Activated CD4-positive, CD25-positive, alpha-beta regulatory T cell treated with anti-CD3 and anti-CD28 coated beads, Interleukin-2, amount 50 U/mL, for 16 hours (primary cell): ENCODE data around the gene SERPINA5.
"Not testable (repeated sequence)": the region's sequence is repeated elsewhere in the genome, so short reads cannot be mapped to it uniquely, and the experiment has no call there.

Experiments used
- DNase-seq: peaks from one replicate; pipeline ENCODE4 v3.0.0-alpha.2; 2020; ENCODE audit warnings: low read depth, low spot score

SERPINA5 gene

GRCh38 chr14:94621358-94622134 lies 40.3 kb downstream of the SERPINA5 start:
- DNase-seq: no peak

DNA sequence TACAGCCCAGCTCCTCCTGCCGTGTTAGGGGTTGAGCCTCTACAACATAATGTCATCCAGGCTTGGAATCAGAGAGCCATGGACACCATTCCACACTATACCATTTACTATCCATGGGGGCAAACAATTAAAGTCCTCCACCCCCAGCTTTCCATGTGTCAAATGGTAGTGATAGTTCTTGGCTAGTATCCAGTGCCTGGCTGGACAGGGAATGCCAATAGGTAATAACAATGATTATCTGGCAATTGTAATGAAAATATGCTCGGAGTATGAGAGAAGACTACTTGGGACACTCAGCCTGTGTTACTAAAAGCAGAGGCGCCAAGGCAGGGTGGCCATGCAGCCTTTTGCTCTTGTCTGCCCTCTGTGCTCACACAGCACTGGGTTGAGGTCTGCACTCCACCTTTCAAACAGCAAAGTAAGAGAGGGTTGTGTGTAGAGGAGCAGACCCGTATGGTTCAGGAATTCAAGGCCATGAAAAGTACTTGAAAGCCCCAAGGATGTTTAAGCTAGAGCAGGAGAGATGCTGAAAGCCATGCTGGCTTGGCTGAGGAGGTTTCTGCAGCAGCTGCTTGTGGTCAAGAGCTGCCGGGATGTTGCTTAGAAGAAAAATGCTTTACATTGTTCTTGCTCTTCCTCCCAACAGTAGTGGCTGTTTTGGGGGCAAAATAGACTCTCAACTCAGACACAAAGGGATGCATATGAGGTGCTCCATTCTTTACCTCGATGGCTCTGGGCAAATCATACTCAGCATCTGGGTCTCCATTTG lies 41.6 kb downstream of the SERPINA5 start:
- no peak for DNase-seq

- no peak for DNase-seq
These were observed 42.2 kb downstream of the SERPINA5 start for GRCh38 chr14:94623422-94623809.

GRCh38 chr14:94623856-94624499 lies 42.8 kb downstream of the SERPINA5 start:
- DNase-seq: no peak

DNA sequence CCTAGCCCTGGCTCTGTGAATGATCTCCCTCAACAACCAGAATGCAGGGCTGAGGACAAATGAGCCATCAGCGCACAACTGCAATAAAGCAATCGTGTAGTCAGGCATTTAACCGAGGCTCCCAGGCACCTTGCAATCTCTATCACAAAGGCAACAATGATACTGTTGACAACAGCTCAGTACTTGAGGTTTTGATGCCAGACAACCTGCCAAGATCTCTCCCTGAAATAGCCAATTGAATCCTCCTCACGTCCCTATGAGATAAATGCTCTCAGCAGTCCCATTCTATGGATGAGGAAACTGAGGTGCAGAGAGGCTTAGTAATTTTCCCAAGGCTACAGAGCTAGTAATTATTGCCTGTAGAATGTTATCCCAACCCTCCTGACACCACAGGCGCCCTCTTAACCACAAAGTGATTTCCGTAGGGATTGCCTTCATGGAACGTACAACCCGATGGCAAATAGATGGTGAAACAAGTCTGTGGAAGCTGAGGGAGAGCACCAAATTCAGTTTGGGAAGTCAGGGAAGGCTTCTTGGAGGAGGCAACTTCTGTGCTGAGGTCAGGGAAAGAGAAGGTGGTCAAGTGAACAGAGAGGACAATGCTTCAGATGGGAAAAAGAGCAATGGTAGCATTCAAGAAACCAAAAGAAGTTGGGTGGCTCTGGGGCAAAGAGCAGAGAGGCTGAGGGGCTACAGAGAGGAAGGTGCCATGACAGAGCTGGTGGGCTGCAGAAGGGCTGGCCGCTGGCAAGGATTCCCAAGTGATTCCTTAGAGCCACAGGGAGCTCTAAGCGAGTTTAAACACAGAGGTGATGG lies 43.5 kb downstream of the SERPINA5 start:
- DNase-seq: no peak

GRCh38 chr14:94625353-94625635 lies 44.1 kb downstream of the SERPINA5 start:
- DNase-seq: no peak

DNA sequence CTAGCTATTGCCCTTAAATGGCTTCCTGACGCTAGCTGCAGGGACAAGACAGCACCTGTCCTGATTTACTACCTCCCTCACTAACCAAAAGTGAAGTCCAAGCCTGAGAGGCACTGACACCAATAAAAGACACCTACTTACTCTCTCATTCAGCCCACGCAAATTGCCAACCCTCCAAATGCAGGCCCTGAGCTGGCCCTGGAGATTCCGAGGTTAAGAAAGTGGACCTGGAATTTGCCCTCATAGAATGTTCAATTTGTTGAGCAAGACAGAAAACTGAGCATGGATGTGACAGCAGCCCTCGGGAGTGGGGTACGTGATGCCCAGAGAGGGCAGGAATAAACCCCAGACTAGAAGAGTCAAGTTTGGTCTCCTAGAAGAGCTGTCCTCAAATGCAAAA lies 47.4 kb downstream of the SERPINA5 start:
- no peak for DNase-seq

DNA sequence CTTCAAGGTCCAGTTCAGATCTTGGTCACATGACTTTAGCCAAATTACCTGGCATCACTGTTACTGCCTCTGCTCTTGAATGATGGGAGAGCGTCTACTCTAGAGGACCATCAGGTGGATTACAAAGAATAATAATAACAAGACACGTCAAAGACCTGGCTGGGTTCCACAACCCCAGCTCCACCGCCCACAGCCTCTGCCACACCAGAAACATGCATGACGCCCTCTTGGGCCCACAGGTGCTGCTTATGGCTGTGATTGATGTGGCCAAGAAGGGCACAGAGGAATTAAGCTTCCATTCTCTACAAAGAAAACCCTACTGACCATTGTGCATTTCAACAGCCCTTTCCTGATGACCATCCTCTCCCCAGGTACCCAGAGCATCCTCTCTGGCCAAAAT lies 49.2 kb downstream of the SERPINA5 start:
- DNase-seq: no peak

- no peak for DNase-seq
These were observed 49.8 kb downstream of the SERPINA5 start for GRCh38 chr14:94631050-94631449.

GRCh38 chr14:94631536-94632304 lies 50.5 kb downstream of the SERPINA5 start:
- DNase-seq: no peak

GRCh38 chr14:94632305-94632590 lies 51.0 kb downstream of the SERPINA5 start:
- DNase-seq: no peak

DNA sequence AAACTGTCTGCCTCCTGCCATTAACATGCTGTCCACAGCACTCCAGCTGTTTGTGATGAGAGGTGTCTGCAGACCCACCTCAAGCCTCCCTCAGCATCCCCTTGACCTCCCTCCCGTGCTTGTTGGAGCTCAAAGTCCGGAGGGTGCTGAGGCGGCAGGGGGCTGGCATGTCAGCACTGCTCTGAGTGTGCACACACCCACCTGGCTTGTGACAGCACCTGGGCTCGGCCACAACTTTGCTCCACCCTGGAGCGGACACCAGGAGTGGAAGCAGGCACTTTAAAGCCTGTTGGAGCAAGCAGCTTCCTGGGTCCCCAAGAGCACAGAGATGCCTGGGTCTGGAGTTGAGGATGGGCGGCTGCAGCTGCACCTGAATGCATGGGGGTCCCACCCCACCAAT lies 51.9 kb downstream of the SERPINA5 start:
- no peak for DNase-seq

GRCh38 chr14:94635154-94635553 lies 53.9 kb downstream of the SERPINA5 start:
- no peak for DNase-seq

GRCh38 chr14:94636744-94637412 lies 55.7 kb downstream of the SERPINA5 start:
- no peak for DNase-seq

- DNase-seq: not testable (repeated sequence)
These were observed 56.6 kb downstream of the SERPINA5 start for GRCh38 chr14:94637814-94638213.

DNA sequence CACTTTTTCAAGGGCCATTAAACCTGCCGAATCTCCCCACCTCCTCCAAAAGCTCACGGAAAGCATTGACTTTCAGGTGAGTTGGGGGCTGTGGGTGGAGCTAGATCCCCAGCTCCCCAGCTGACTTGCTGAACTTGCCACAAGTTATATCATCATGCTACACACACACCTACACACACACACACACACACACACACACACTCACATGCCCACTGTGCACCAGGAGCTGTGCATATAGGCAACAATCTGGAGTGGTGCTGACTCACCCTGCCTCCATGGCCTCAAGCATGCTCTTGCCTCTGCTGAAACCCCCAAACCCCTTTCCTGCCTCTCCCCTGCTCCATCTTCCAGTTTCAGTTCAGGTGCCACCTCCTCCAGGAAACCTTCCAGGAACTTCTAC lies 57.1 kb downstream of the SERPINA5 start:
- DNase-seq: no peak

DNA sequence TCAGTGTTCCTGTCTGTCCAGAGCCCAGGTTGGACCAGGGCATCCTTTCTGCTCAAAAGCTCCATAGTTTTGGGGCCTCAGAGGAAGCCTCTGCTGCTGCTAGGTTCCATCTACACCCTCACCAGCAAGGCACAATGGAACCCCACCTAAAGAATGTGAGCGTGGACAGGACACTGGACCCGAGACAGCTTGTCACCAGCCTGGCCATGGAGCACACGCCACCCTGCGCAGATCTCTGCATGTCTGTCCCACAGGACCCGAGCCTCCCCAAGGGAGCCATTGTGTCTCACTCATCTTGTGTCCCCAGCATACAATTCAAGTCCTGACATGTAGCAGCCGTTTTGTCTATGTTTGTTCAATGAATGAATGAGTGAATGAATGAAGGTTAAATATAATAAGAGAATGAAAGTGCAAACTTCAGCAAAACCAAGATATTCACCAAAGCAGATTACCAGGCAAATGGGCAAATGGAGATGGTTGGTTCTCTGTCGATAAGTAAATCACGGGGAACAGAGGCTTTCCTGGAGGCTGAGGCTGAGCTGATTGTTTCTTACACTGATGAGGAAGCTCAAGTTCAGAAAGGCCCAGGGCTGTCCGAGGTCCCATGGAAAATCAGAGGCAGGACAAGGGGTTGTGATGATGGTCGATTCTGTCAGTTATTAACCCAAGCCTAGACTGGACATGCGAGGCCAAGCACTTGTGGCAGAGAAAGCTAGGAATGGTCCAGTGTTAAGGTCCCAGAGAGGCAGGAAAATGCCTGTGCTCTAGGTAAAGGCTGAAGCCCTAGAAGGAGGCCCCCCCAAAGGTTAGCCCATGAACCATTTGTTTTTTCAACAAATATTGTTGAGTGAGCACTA lies 58.0 kb downstream of the SERPINA5 start:
- no peak for DNase-seq

- no peak for DNase-seq
These were observed 59.8 kb downstream of the SERPINA5 start for GRCh38 chr14:94640721-94641631.

DNA sequence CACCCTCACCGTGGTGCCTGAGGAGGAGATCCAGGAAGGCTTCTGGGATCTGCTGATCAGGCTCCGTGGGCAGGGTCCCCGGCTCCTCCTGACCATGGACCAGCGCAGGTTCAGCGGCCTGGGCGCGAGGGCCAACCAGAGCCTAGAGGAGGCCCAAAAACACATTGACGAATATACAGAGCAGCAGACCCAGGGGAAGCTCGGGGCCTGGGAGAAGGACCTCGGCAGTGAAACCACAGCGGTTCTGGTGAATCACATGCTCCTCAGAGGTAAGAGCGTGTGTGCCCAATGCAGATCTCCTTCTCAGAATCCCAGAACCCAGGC lies 60.4 kb downstream of the SERPINA5 start:
- no peak for DNase-seq
